Body of pancreas (tissue), 4 donors: ENCODE results near the gene PSMD1.

ENCODE experiments used
- POLR2A ChIP-seq, 3 donors: fragments of 450-650 bp; IDR thresholded peaks; one replicate each; pipeline ENCODE4 v1.6.1; 2016; ENCODE audit warnings: antibody characterized with exemption in 3 of 3, mild to moderate bottlenecking in 2 of 3
- TF ChIP-seq, protein P1 (sequence below), 7 experiments: fragments of 450-650 bp in 4 of 7; fragments of 200-600 bp in 3 of 7; sonication (generic) in 3 of 7; IDR thresholded peaks; one replicate each; pipeline ENCODE4 v1.5.1; 2016 to 2019; ENCODE audit warnings: antibody characterized with exemption in 7 of 7

DNA sequence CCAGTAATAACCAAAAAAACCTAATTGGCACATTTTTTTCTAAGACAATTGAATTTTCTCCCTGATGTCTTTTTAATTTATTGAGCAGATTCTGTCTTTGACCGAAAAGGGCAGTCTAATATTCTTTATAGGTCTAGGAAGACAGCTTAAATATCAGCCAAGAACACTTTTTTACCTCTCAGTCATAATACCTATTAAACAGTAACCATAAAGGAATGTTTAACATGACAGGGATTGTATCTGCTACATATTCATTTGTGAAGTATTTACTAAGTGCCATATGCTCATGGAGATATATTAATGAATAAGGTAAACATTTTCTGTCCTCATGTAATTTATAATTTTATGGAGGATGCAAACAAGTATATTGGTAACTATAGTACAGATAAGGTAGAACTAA lies 71.3 kb downstream of the PSMD1 start:
- TF ChIP-seq, protein P1, sequence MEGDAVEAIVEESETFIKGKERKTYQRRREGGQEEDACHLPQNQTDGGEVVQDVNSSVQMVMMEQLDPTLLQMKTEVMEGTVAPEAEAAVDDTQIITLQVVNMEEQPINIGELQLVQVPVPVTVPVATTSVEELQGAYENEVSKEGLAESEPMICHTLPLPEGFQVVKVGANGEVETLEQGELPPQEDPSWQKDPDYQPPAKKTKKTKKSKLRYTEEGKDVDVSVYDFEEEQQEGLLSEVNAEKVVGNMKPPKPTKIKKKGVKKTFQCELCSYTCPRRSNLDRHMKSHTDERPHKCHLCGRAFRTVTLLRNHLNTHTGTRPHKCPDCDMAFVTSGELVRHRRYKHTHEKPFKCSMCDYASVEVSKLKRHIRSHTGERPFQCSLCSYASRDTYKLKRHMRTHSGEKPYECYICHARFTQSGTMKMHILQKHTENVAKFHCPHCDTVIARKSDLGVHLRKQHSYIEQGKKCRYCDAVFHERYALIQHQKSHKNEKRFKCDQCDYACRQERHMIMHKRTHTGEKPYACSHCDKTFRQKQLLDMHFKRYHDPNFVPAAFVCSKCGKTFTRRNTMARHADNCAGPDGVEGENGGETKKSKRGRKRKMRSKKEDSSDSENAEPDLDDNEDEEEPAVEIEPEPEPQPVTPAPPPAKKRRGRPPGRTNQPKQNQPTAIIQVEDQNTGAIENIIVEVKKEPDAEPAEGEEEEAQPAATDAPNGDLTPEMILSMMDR (IDR thresholded peaks at IDR 0.05): no peak
- no peak for TF ChIP-seq POLR2A (IDR thresholded peaks at IDR 0.05)
